ENCODE measurements around the gene MAP3K13.

DNA sequence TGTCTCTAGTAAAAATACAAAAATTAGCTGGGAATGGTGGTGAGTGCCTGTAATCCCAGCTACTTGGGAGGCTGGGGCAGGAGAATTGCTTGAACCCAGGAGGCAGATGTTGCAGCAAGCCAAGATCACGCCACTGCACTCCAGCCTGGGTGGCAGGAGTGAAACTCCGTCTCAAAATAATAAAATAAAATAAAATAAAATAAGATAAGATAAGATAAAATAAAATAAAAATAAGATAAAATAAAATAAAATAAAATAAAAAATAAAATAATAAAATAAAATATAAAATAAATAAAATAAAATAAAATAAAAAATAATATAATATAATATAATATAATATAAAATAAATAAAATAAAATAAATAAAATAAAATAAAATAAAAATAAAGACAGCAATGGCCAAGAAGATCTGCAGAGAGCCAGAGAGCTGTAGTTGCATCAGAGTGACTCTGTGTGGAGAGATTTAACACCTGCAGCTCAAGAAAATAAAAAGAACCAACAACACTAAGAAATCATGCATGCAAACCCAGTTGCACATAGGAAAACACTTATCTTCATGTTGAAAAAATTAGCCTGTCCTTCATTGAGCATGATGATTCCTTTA, 163.5 kb downstream of the MAP3K13 start:
- TF ChIP-seq ZNF569 (CRISPR knock-in tag; IDR thresholded peaks at IDR 0.05; ENCODE audit: borderline replicate concordance) (no peak), FOXJ3 (CRISPR knock-in tag; IDR thresholded peaks at IDR 0.05; ENCODE audit: borderline replicate concordance) (no peak), ZNF660 (CRISPR knock-in tag; IDR thresholded peaks at IDR 0.05; ENCODE audit: borderline replicate concordance, low read depth) (no peak), ADNP (CRISPR knock-in tag; IDR thresholded peaks at IDR 0.05) (no peak), POLR2AphosphoS5 (IDR thresholded peaks at IDR 0.05; ENCODE audit: low read depth, low read length) (no peak), KLF15 (CRISPR knock-in tag; IDR thresholded peaks at IDR 0.05; ENCODE audit: borderline replicate concordance) (no peak), JUND (CRISPR knock-in tag; IDR thresholded peaks at IDR 0.05) (no peak), JUN (CRISPR knock-in tag; IDR thresholded peaks at IDR 0.05) (no peak), POLR2G (IDR thresholded peaks at IDR 0.05; ENCODE audit: low read depth, low read length) (no peak)
- TF ChIP-seq, protein P1, sequence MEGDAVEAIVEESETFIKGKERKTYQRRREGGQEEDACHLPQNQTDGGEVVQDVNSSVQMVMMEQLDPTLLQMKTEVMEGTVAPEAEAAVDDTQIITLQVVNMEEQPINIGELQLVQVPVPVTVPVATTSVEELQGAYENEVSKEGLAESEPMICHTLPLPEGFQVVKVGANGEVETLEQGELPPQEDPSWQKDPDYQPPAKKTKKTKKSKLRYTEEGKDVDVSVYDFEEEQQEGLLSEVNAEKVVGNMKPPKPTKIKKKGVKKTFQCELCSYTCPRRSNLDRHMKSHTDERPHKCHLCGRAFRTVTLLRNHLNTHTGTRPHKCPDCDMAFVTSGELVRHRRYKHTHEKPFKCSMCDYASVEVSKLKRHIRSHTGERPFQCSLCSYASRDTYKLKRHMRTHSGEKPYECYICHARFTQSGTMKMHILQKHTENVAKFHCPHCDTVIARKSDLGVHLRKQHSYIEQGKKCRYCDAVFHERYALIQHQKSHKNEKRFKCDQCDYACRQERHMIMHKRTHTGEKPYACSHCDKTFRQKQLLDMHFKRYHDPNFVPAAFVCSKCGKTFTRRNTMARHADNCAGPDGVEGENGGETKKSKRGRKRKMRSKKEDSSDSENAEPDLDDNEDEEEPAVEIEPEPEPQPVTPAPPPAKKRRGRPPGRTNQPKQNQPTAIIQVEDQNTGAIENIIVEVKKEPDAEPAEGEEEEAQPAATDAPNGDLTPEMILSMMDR (CRISPR knock-in tag; IDR thresholded peaks at IDR 0.05) = no peak
- TF ChIP-seq, protein P2, sequence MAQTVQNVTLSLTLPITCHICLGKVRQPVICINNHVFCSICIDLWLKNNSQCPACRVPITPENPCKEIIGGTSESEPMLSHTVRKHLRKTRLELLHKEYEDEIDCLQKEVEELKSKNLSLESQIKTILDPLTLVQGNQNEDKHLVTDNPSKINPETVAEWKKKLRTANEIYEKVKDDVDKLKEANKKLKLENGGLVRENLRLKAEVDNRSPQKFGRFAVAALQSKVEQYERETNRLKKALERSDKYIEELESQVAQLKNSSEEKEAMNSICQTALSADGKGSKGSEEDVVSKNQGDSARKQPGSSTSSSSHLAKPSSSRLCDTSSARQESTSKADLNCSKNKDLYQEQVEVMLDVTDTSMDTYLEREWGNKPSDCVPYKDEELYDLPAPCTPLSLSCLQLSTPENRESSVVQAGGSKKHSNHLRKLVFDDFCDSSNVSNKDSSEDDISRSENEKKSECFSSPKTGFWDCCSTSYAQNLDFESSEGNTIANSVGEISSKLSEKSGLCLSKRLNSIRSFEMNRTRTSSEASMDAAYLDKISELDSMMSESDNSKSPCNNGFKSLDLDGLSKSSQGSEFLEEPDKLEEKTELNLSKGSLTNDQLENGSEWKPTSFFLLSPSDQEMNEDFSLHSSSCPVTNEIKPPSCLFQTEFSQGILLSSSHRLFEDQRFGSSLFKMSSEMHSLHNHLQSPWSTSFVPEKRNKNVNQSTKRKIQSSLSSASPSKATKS (CRISPR knock-in tag; IDR thresholded peaks at IDR 0.05) = no peak
- TF ChIP-seq, protein P3, sequence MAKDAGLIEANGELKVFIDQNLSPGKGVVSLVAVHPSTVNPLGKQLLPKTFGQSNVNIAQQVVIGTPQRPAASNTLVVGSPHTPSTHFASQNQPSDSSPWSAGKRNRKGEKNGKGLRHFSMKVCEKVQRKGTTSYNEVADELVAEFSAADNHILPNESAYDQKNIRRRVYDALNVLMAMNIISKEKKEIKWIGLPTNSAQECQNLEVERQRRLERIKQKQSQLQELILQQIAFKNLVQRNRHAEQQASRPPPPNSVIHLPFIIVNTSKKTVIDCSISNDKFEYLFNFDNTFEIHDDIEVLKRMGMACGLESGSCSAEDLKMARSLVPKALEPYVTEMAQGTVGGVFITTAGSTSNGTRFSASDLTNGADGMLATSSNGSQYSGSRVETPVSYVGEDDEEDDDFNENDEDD (CRISPR knock-in tag; IDR thresholded peaks at IDR 0.05; ENCODE audit: borderline replicate concordance) = no peak

All from HepG2 (cell line).